Central memory CD8-positive, alpha-beta T cell (primary cell): ENCODE measurements around the gene CC2D2A.

Experiments
- ATAC-seq: fragments of 150-1000 bp; cut with Tn5 transposase; replicated peaks from 2 replicates; pipeline ENCODE4 v1.10.0; 2022; ENCODE audit warnings: mild to moderate bottlenecking, moderate FRiP score, moderate number of reproducible peaks; ENCODE audit not compliant: poor library complexity, severe bottlenecking; ENCODE audit errors: extremely low read depth
- DNase-seq, 2 donors: peaks; one replicate each; pipeline ENCODE4 v3.0.0; 2021; ENCODE audit warnings: low spot score in 2 of 2
- H3K27ac Mint-ChIP-seq: one replicate; pipeline ENCODE4 v1.8.0; 2022; ENCODE audit warnings: low read depth, mild to moderate bottlenecking, moderate library complexity, mixed read lengths
- H3K27me3 Mint-ChIP-seq: one replicate; pipeline ENCODE4 v1.8.0; 2022; ENCODE audit warnings: mixed read lengths
- H3K36me3 Mint-ChIP-seq: one replicate; pipeline ENCODE4 v1.8.0; 2022; ENCODE audit warnings: mild to moderate bottlenecking, moderate library complexity, mixed read lengths; ENCODE audit not compliant: insufficient read depth
- H3K4me1 Mint-ChIP-seq: one replicate; pipeline ENCODE4 v1.8.0; 2022; ENCODE audit warnings: mixed read lengths
- H3K4me3 Mint-ChIP-seq: one replicate; pipeline ENCODE4 v1.8.0; 2022; ENCODE audit warnings: mild to moderate bottlenecking, moderate library complexity, mixed read lengths
- H3K9me3 Mint-ChIP-seq: one replicate; pipeline ENCODE4 v1.8.0; 2022; ENCODE audit warnings: mixed read lengths

Gene CC2D2A

GRCh38 chr4:15649914-15650545 is 180.3 kb downstream of the CC2D2A start:
- ATAC-seq (peak; percentile 81), DNase-seq (peak; percentile 20 to 59)
- Mint-ChIP-seq H3K4me3 (peak overlapping the region; percentile 8), H3K4me1 (peaks cover 48% of the 10 kb centered on the region), H3K27me3 (no peaks in the 10 kb centered on the region), H3K9me3 (no peaks in the 10 kb centered on the region), H3K36me3 (peaks cover 13% of the 10 kb centered on the region), H3K27ac (no peak overlapping the region)
